ENCODE results near the gene FAM3C.
A peak's percentile ranks its signal among the peaks of the same experiment; 100 is the strongest.

FAM3C gene

GRCh38 chr7:121410829-121411596, 14.9 kb upstream of the FAM3C start:
- DNase-seq = no peak

GRCh38 chr7:121406944-121407343, 10.8 kb upstream of the FAM3C start:
- DNase-seq = no peak

GRCh38 chr7:121406461-121406860, 10.4 kb upstream of the FAM3C start:
- DNase-seq = no peak

GRCh38 chr7:121404348-121404747, 8.2 kb upstream of the FAM3C start:
- DNase-seq = no peak

GRCh38 chr7:121402701-121403100, 6.6 kb upstream of the FAM3C start:
- no peak for DNase-seq

- DNase-seq = no peak
Measured at GRCh38 chr7:121401896-121402295, 5.8 kb upstream of the FAM3C start.

GRCh38 chr7:121398246-121398645, 2.1 kb upstream of the FAM3C start:
- DNase-seq = no peak

- no peak for DNase-seq
Measured at GRCh38 chr7:121397822-121398221, 1.7 kb upstream of the FAM3C start.

GRCh38 chr7:121397361-121397760, 1.3 kb upstream of the FAM3C start:
- no peak for DNase-seq

- peak; percentile 77 for DNase-seq
Measured at GRCh38 chr7:121395494-121395960, 581 bp downstream of the FAM3C start.

- DNase-seq = no peak
Measured at GRCh38 chr7:121394709-121395140, 1.4 kb downstream of the FAM3C start.

GRCh38 chr7:121393005-121393366, 3.1 kb downstream of the FAM3C start:
- DNase-seq = no peak

- no peak for DNase-seq
Measured at GRCh38 chr7:121392277-121393004, 3.7 kb downstream of the FAM3C start.

GRCh38 chr7:121391686-121392085, 4.4 kb downstream of the FAM3C start:
- no peak for DNase-seq

- no peak for DNase-seq
Measured at GRCh38 chr7:121390617-121391016, 5.5 kb downstream of the FAM3C start.

- no peak for DNase-seq
Measured at GRCh38 chr7:121390109-121390508, 6.0 kb downstream of the FAM3C start.

GRCh38 chr7:121388950-121389349, 7.2 kb downstream of the FAM3C start:
- no peak for DNase-seq

- DNase-seq = no peak
Measured at GRCh38 chr7:121385800-121386179, 10.3 kb downstream of the FAM3C start.

- no peak for DNase-seq
Measured at GRCh38 chr7:121385056-121385799, 10.9 kb downstream of the FAM3C start.

- DNase-seq = no peak
Measured at GRCh38 chr7:121384265-121384664, 11.8 kb downstream of the FAM3C start.

- DNase-seq = no peak
Measured at GRCh38 chr7:121383235-121383910, 12.7 kb downstream of the FAM3C start.

- DNase-seq = no peak
Measured at GRCh38 chr7:121382473-121382872, 13.6 kb downstream of the FAM3C start.

- no peak for DNase-seq
Measured at GRCh38 chr7:121379930-121380329, 16.2 kb downstream of the FAM3C start.

Data from activated CD8-positive, alpha-beta memory T cell treated with anti-CD3 and anti-CD28 coated beads, Interleukin-2, amount 50 U/mL, for 48 hours (primary cell).